GM18907 (cell line): Measurements from ENCODE around the gene ULK3.
A peak's percentile ranks its signal among the peaks of the same experiment; 100 is the strongest.

ENCODE experiments used
- ATAC-seq: cut with Tn5 transposase; IDR thresholded peaks from one replicate; pipeline ENCODE4 v1.9.1; 2021; ENCODE audit warnings: mild to moderate bottlenecking, moderate library complexity; ENCODE audit not compliant: unreplicated experiment

Gene ULK3

DNA sequence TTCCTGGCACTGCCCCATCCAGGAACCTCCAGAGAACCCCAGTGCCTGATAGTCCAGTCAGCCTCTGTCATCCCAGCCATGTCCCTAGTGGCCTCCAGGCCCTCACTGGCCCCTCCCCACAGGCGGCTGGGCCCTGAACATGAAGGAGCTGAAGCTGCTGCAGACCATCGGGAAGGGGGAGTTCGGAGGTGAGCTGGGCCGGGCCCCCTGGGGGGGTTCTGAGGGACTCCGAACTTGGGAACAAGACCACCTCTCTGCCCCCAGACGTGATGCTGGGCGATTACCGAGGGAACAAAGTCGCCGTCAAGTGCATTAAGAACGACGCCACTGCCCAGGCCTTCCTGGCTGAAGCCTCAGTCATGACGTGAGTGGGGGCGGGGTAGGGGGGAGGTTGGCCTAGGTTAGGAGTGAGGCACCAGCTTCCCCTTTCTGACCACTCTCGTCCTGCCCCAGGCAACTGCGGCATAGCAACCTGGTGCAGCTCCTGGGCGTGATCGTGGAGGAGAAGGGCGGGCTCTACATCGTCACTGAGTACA is 42.3 kb downstream of the ULK3 start:
- no peak for ATAC-seq

DNA sequence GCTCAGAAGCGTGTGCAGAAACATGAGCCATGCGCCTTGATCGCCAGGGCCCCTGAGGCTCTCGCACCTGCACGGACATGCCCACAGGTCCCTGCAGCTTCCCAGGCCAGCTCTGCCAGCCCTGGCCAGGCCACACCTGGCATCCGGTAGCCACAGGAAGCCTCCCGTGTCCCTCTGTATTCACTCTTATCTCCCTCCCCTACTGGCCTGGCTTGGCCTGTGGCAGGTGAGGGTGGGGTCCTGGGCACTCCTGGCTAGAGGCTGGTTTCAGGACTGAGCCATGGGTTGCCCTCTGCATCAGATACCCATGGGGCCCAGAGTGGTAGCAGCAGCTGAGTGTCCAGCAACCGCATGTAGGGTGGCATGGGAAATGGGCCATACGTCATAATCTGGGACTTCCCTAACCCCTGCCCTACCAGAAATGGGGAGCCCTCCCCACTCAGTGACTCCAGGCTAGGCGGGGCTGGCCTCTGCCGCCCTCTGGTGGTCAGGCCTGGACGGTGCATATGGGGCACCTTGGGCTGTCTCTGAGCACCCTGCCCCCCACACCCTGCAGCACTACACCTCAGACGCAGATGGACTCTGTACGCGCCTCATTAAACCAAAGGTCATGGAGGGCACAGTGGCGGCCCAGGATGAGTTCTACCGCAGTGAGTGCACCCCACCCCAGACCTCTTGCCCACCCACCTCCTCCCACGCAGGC is 42.9 kb downstream of the ULK3 start:
- peak; percentile 75 for ATAC-seq

DNA sequence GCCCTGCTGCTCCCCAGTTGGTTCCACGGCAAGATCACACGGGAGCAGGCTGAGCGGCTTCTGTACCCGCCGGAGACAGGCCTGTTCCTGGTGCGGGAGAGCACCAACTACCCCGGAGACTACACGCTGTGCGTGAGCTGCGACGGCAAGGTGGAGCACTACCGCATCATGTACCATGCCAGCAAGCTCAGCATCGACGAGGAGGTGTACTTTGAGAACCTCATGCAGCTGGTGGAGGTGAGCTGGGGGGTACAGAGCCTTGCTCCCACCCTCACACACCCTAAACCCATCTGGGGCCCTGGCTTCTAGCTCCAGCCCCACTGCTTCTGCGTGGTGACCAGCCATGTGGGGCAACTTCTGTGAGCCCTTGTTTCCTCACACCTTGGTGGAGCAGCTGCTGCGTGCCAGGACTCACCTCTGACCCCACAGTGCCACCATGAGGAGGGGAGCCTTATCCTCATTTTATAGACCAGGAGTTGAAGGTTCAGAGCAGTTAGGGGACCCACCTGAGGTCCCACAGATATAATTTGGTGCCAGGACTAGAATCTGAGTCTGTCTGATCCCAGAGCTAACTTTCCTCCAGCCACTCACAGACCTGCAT is 43.6 kb downstream of the ULK3 start:
- ATAC-seq: peak; percentile 6

DNA sequence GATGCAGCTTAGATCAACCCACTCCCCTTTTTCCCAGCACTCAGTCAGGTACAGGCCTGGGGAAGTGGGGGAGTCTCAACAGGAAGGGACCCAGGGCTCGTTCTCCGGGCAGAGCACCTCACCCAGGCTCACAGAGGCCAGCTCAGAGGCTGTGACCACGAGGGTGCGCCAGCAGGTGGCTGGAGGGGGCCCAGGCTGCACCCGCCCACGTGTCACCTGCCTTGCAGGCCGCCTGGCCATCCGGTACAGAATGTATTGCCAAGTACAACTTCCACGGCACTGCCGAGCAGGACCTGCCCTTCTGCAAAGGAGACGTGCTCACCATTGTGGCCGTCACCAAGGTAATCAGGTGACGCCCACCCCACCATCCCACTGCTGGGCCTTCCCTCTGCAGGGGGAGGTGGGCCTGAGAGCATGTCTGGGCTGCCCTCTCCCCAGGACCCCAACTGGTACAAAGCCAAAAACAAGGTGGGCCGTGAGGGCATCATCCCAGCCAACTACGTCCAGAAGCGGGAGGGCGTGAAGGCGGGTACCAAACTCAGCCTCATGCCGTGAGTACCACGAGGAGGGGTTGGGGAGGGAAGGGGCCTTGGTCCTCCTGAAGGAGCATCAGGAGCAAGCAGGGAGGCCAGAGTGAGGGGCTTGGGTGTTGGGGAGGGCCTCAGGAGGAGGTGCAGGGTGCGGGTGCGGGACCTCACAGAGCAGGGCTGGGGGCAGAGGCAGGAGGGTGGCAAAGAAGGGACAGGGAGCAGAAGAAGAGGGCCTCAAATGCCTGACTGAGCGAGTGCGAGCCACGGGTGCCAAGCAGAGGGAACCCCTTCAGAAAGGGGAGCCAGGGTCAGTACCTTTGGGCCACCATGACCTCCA is 44.3 kb downstream of the ULK3 start:
- ATAC-seq: no peak

DNA sequence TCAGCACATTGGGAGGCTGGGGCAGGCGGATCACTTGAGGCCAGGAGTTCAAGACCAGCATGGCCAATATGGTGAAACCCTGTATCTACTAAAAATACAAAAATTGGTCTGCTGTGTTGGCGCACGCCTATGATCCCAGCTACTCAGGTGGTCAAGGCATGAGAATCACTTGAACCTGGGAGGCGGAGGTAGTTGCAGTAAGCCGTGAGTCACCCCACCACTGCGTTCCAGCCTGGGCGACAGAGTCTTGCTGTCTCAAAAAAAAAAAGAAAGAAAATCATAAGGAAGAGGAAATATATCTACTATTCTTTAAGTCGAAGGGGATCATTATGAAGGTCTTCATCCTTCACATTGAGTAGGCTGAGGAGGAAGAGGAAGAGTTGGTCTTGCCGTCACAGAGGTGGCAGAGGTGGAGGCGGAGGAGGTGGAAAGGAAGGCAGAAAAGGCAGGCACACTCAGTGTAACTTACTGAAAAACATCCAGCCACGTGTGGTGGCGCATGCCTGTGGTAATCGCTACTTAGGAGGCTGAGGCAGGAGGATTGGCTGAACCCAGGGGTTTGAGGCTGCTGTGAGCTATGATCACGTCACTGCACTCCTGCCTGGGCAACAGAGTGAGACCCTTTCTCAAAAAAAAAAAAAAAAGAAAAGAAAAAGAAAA is 46.9 kb downstream of the ULK3 start:
- ATAC-seq: no peak

DNA sequence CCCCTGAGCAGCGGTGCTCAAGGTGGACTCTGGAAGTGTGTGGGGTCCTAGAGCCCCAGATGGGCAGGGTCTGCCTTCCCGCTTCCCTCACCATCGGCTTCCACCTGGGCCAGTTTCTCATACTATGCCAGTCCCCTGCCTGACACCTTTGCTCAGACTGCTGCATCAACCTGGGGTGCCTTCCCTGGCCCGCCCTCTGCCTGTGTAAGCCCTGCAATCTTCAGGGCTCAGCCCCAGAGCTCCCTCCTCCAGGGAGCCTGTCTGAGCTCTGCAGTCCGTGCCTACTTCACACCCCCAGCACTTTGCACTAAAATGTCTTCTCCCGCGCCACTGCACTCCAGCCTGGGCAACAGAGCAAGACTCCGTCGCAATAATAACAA is 48.0 kb downstream of the ULK3 start:
- no peak for ATAC-seq

DNA sequence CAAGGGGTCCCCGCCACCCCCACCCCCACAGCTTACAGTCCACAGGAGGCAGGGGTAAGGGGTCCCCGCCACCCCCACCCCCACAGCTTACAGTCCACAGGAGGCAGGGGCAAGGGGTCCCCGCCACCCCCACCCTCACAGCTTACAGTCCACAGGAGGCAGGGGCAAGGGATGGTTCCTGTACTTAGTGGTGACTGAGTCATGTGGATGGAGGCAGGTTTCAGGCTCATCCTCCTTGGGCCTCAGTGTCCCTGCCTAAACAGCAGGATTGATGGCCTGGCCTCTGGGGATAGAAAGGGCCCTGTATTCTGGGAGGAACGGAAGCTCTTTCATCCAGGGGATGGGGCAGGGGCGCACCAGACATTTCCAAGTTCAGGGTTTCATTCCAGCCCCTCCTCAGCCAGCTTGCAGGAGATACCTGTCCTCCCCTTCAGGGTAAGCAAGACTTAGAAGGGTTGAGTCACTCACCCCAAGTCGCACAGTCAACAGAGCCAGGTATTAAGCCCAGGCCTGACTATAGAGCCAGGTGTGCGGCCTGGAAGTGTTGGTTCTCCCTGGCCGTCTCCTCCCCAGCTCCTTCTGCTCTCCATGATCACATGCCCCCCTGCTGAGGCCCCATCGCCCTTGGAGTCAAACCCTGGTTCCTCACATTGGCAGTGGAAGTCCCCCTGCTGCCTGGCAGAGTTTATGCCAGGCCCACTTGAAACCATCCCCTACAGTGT is 48.5 kb downstream of the ULK3 start:
- ATAC-seq: no peak

DNA sequence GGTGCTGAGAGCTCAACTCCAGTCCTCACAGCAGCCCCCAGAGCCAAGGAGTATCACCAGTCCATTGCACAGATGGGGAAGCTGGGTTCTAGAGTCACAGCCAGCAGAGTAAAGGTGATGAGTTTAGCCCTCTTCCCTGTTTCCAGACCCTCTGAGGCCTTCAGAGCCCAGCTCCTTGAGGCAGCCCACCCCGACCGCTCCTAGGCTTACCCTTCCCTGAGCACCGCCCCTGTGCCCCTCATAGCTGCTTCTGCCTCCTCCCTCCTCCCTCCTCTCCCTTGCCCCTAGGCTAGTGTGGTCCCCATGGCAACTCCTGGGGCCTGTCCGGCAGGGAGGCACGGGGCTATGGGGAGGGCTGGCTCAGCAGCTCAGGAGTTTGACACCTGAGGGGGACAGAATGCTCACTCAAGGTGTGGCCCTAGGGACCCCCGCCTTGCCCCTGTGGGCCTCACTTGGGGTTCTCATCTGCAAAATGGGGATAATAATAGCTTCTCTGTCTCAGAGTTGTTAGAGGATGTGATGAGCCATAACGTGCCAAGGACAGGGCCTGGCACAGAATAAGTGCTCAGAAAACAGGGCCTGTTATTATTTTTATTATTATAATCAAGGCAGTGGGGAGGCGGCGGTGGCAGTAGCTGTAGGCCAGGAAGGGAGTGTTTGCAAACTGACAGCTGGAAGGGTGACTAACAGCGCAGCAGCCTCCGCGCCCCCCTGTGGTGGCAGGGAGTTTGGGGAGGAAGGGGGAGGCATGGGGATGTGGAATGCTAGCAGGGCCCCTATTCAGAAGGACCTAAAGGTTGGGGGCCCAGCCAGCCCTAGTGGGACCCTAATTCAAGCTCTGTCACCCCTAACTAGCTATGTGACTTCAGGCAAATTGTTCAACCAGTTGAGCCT is 49.6 kb downstream of the ULK3 start:
- ATAC-seq: no peak

DNA sequence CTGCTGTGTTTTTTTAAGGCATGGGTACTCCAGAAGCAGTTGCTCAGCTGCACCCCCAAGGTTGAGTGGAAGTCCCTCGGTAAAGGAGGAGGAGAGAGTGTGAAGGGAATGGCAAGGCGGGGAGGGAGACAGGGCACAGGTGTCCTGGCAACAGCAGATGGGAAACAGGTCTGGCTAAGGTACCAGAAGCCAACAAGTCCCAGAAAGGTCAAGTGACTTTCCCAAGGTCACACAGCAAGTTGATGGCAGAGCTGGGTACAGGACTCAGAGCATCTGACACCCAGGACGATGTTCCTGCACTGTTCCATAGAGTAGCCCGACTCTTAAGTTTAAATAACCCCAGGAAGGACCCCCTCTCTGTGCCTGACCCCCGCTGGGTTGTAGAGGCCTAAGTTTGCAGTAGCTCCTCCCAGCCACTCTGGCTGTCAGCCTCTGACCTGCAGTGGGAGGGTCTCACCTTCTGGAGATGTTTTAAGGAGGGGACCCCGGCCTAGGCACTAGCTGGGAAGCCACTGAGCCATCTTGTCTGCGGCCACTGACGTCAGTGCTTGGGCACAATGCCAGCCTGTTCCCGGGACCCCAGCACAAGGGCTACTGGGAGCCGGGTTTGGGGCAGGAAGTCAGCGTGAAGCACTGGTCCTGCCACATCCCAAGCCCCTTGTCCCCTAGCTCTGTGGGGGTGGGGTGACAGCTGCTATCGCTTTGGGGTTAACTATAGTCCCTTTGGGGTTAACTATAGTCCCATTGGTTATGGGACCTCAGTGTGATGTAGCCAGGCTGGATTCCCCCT is 50.5 kb downstream of the ULK3 start:
- no peak for ATAC-seq

DNA sequence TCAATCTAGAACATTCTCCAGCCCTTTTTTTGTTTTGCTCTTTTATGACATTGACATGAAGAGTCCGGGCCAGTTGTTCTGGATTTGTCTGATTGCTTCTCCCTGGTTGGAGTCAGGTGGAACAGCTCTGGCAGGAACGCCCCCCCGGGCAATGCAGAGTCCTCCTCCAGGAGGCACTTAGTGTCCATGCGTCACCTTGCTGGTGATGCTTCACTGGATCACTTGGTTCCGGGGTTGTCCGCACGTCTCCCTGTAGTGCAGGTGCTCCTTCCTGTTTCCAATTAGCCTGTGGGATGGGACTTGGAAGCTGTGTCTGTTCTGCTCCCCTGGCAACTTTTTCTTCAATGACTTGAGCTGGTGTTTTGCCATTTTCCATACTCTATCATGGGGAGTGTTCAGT is 51.3 kb downstream of the ULK3 start:
- ATAC-seq: no peak

DNA sequence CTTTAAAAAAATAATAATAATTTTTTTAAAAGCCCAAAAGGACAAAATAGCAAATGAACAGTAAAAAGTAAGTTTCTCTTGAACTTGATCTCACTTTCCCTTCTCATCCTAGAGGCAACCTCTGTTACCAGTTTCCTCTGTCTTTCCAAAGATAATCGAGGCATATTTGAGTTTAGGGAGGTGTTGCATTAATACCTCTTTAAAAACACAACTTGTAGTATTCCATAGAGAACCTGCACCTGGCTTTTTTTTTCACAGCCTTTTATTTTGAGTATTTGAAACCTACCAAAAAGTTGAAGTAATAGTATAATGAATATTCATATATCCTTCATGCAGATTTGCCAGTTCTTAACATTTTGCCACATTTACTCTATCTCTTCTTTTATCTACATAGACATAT is 51.9 kb downstream of the ULK3 start:
- no peak for ATAC-seq

DNA sequence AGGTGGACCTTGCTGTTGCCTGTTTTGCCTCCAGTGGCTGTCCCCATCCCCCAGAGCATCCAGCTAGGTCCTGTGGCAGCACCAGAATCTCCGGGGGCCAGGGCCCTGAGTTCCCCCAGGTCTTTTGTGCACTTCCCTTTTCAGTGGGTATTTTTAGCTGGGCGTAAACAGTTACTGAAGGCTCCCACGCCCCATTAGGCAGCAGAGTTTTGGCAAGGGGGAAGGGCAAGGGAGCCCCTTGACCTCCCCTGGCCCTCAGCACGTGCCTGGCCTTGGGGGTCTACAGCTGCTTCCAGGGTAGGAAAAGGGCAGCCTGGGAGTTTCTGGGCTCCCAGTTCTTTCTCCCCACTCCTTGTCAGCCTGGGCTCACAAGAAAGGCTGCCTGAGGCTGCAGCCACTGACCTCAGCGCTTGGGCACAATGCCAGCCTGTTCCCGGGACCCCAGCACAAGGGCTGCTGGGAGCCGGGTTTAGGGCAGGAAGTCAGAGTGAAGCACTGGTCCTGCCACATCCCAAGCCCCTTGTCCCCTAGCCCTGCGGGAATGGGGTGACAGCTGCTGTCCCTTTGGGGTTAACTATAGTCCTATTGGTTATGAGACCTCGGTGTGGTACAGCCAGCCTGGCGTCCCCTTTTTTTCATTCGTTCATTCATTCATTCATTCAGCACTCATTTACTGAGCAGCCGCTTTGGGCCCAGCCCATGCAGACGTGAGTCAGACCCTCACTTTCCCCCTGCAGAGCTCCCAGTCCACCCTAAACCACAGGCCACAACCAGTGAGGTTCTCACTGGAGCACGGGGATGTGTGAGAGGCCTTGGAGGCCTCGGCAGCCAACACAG is 52.7 kb downstream of the ULK3 start:
- peak; percentile 17 for ATAC-seq

DNA sequence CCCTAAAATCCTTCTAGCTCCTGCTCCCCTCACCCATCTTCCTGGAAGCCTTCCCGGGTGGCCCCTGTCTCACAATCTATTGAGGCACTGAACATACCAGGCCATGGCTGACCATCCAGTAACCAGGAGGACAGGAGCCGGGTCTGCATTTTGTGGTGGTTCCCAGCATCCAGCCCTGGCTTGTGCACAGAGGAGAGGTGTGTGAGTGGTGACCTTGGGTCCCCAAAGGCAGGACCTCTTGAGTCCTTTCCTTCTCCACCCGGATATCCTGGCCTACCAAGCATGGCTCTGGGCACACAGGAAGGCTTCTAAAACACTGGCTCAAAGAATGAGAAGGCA is 53.2 kb downstream of the ULK3 start:
- no peak for ATAC-seq

DNA sequence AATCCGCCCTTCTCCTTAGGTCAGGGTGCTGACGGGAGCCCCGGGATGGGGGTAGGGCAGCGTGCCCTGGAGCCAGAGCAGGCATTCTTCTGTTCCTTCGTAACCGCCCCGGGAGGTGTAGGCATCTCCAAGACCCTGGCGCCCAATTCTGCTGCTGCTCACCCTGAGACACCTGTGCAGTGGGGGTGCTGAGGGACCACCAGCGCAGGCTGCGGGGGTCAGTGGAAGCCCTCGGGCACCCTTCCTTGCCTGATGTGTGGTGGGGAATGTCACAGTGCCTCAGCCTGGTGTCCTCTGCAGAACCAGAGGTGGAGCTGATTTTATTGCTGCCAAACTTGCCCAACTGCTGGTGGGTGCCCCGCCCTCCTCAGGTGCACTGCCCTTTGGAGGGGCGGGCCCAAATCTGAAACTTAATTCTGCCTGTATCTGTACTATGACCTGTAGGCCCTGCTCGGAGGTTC is 53.8 kb downstream of the ULK3 start:
- no peak for ATAC-seq

DNA sequence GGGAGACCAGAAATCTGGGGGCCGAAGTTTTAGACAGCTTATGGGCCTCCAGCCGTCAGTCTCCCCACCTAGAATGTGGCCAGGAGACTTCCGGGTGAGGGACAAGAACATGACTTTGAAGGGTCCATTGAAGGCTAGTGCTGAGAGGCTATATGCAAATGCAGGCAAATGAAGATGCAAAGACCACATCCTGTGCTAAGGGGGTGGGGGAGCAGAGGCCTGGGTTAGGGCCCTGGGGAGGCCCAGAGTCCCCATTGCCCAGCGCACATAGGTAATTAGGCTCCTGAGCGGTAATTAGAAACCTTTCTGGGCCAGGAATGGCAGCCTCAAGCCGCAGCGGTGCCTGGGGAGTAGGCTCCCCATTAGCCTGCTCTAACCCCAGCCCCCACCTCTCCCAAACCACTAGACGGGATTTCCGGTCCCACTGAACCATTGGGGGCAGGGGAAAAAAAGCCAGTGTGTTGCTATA is 54.2 kb downstream of the ULK3 start:
- peak; percentile 34 for ATAC-seq

DNA sequence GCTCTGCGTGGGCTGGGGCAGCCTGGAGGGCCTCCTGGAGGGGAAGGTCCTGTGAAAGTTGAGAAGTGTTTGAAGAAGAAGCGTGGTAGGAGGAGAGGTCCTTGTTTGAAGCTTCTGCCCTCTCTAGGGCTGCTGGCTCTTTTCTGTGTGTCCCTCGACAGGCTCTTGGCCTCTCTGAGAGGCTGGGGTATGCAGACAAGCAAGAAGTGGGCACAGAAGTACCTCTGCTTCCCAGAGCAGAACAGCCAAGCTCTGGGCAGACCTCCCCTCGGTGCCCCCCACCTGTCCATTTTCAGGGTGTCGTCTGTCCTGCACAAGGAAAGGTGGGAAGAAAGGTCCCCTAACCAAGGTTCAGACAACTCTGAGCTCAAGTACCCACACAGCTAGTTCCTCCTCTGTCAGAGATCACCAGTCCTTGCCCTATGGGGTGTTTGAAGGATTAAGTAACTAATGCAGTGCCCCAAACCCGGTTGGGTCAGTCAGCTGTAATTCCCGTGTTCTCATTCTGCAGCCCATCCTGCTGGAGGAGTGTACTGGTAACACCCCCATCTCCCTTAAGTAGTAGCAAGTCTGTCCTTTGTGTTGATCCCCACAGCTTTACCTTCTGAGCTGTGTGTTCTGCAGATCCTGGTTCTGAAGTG is 54.8 kb downstream of the ULK3 start:
- ATAC-seq: no peak
